ENCODE measurements around the gene SLC7A6OS. TPM values are rescaled to one million over a fixed set of nuclear protein-coding genes. Genes with fewer than 3 reads are reported as not detected.

SLC7A6OS gene
- total and polyA plus RNA-seq, 2 donors: 12.8 to 19.4 TPM

GRCh38 chr16:68347605-68348004, 36.9 kb upstream of the SLC7A6OS start:
- no peak for DNase-seq (ENCODE audit: low read depth in 6 of 9, low spot score in 9 of 9)
- H3K9me3 ChIP-seq (ENCODE audit: control insufficient read depth in 2 of 2, insufficient read depth in 1 of 2, low read length in 1 of 2): peaks cover 0 to 3% of the 10 kb centered on the region in 2 donors
- 69% methylated on average over 4 of the region's 4 CpGs for WGBS
- H3K4me3 ChIP-seq (ENCODE audit: low read length in 2 of 2): no peak overlapping the region
- no peaks in the 10 kb centered on the region for H3K27me3 ChIP-seq (ENCODE audit: control insufficient read depth in 2 of 2, insufficient read depth in 1 of 2, low read length in 1 of 2)
- H3K4me1 ChIP-seq (ENCODE audit: control insufficient read depth in 2 of 2, insufficient read depth in 2 of 2, low read length in 2 of 2): peaks cover 26 to 52% of the 10 kb centered on the region in 2 donors
- peak overlapping the region in 1 of 2 donors; percentile 73 for H3K27ac ChIP-seq (ENCODE audit: low read depth in 1 of 2, low read length in 1 of 2)
- H3K36me3 ChIP-seq (ENCODE audit: control insufficient read depth in 2 of 2, insufficient read depth in 2 of 2, low read length in 1 of 2): peaks cover 73 to 91% of the 10 kb centered on the region in 2 donors

GRCh38 chr16:68346892-68347480, 36.2 kb upstream of the SLC7A6OS start:
- Histone ChIP-seq H3K9me3 (ENCODE audit: control insufficient read depth in 2 of 2, insufficient read depth in 1 of 2, low read length in 1 of 2) (peaks cover 0 to 3% of the 10 kb centered on the region in 2 donors), H3K4me1 (ENCODE audit: control insufficient read depth in 2 of 2, insufficient read depth in 2 of 2, low read length in 2 of 2) (peaks cover 26 to 51% of the 10 kb centered on the region in 2 donors), H3K27ac (ENCODE audit: low read depth in 1 of 2, low read length in 1 of 2) (peak overlapping the region in 1 of 2 donors; percentile 73), H3K36me3 (ENCODE audit: control insufficient read depth in 2 of 2, insufficient read depth in 2 of 2, low read length in 1 of 2) (peaks cover 73 to 91% of the 10 kb centered on the region in 2 donors), H3K4me3 (ENCODE audit: low read length in 2 of 2) (no peak overlapping the region), H3K27me3 (ENCODE audit: control insufficient read depth in 2 of 2, insufficient read depth in 1 of 2, low read length in 1 of 2) (no peaks in the 10 kb centered on the region)
- peak in 2 of 9 donors; percentile 35 to 41 for DNase-seq (ENCODE audit: low read depth in 6 of 9, low spot score in 9 of 9)
- 42% methylated on average over 12 of the region's 12 CpGs for WGBS

DNA sequence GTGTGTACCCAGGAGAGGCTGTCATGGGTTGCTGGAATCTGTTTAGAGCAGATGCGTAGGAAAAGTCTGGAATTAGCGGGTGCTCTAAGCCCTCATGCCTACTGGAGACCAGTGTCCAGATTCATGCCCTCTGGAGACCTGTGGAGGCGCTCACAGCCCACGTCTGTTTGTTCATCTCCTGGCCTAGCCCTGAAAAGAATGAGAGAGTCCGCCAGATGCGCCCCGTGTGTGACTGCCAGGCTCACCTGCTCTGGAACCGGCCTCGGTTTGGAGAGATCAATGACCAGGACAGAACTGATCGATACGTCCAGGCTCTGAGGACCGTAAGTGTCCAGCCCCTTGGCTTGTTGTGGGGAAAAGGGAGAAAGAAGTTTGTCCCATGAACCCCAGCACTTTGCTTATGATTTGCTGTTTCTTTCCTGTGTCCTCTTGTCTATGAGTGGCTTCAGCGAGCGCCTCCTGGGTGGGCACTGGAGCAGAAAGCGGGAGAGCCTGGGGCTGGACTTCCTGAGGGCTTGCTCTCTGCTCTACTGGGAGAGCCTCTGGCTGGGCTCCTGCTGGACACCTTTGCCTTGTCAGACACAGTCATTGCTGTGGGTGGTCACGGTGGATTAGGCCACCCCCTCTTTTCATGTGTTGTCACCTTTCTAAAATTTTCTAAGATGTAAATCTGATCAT, 35.4 kb upstream of the SLC7A6OS start:
- H3K36me3 ChIP-seq (ENCODE audit: control insufficient read depth in 2 of 2, insufficient read depth in 2 of 2, low read length in 1 of 2): peaks cover 72 to 91% of the 10 kb centered on the region in 2 donors
- WGBS: 97% methylated on average over 16 of the region's 16 CpGs

DNA sequence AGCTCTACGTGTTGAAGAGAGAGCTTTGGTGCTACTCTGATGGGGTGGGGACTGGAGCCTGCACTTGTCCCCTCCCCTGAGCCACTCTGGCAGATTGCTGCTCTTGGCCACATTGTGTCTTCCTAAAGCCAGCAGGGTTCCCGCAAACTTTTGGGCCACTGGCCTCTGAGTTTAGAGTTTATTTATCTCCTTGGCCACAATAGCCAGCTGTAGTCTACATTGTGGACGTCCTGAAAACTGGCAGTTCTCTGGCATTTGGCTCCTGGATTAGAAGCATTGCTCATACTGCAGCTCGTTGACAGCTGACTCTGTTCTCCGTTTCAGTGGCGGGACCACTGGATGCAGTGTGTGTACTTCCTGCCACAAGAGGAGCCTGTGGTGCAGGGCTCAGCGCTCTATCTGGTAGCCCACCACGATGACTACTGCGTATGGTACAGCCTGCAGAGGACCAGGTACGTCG, 34.6 kb upstream of the SLC7A6OS start:
- Histone ChIP-seq H3K9me3 (ENCODE audit: control insufficient read depth in 2 of 2, insufficient read depth in 1 of 2, low read length in 1 of 2) (peaks cover 0 to 3% of the 10 kb centered on the region in 2 donors), H3K27me3 (ENCODE audit: control insufficient read depth in 2 of 2, insufficient read depth in 1 of 2, low read length in 1 of 2) (no peaks in the 10 kb centered on the region), H3K36me3 (ENCODE audit: control insufficient read depth in 2 of 2, insufficient read depth in 2 of 2, low read length in 1 of 2) (peaks cover 72 to 91% of the 10 kb centered on the region in 2 donors), H3K4me3 (ENCODE audit: low read length in 2 of 2) (no peak overlapping the region), H3K4me1 (ENCODE audit: control insufficient read depth in 2 of 2, insufficient read depth in 2 of 2, low read length in 2 of 2) (peaks cover 26 to 44% of the 10 kb centered on the region in 2 donors), H3K27ac (ENCODE audit: low read depth in 1 of 2, low read length in 1 of 2) (peak overlapping the region in 1 of 2 donors; percentile 86)
- 17% methylated on average over 11 of the region's 11 CpGs for WGBS
- DNase-seq (ENCODE audit: low read depth in 6 of 9, low spot score in 9 of 9): peak in 4 of 9 donors; percentile 30 to 79 (median 61)

More for the DNA sequence above, 35.4 kb upstream of the SLC7A6OS start:
- Histone ChIP-seq H3K4me1 (ENCODE audit: control insufficient read depth in 2 of 2, insufficient read depth in 2 of 2, low read length in 2 of 2) (peaks cover 26 to 44% of the 10 kb centered on the region in 2 donors), H3K27ac (ENCODE audit: low read depth in 1 of 2, low read length in 1 of 2) (peak overlapping the region in 1 of 2 donors; percentile 86), H3K9me3 (ENCODE audit: control insufficient read depth in 2 of 2, insufficient read depth in 1 of 2, low read length in 1 of 2) (peaks cover 0 to 3% of the 10 kb centered on the region in 2 donors), H3K4me3 (ENCODE audit: low read length in 2 of 2) (no peak overlapping the region), H3K27me3 (ENCODE audit: control insufficient read depth in 2 of 2, insufficient read depth in 1 of 2, low read length in 1 of 2) (no peaks in the 10 kb centered on the region)
- no peak for DNase-seq (ENCODE audit: low read depth in 6 of 9, low spot score in 9 of 9)

GRCh38 chr16:68344252-68344651, 33.5 kb upstream of the SLC7A6OS start:
- no peak overlapping the region for H3K27ac ChIP-seq (ENCODE audit: low read depth in 1 of 2, low read length in 1 of 2)
- no peak overlapping the region for H3K4me3 ChIP-seq (ENCODE audit: low read length in 2 of 2)
- whole genome bisulfite sequencing: 97% methylated on average over 11 of the region's 11 CpGs
- peaks cover 0 to 3% of the 10 kb centered on the region in 2 donors for H3K9me3 ChIP-seq (ENCODE audit: control insufficient read depth in 2 of 2, insufficient read depth in 1 of 2, low read length in 1 of 2)
- H3K27me3 ChIP-seq (ENCODE audit: control insufficient read depth in 2 of 2, insufficient read depth in 1 of 2, low read length in 1 of 2): no peaks in the 10 kb centered on the region
- peaks cover 72 to 91% of the 10 kb centered on the region in 2 donors for H3K36me3 ChIP-seq (ENCODE audit: control insufficient read depth in 2 of 2, insufficient read depth in 2 of 2, low read length in 1 of 2)
- H3K4me1 ChIP-seq (ENCODE audit: control insufficient read depth in 2 of 2, insufficient read depth in 2 of 2, low read length in 2 of 2): peaks cover 26 to 44% of the 10 kb centered on the region in 2 donors
- no peak for DNase-seq (ENCODE audit: low read depth in 6 of 9, low spot score in 9 of 9)

DNA sequence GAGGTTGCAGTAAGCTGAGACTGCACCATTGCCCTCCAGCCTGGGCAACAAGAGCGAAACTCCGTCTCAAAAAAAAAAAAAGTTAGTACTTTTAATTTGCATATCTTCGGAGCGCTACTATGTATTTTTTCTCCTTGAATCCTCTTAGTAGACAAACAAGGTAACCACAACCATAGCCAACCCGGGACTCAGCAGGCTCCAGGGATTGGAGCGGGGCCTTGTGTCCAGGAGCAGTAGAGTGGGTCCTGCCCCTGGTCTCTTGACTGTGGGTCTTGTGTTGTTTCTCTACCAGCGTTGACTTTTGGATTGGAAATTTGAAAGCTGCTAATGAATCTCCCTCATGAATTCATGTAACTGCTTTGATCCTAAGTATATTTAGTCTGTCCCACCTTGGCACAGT, 32.4 kb upstream of the SLC7A6OS start:
- H3K4me3 ChIP-seq (ENCODE audit: low read length in 2 of 2): no peak overlapping the region
- no peak for DNase-seq (ENCODE audit: low read depth in 6 of 9, low spot score in 9 of 9)
- peaks cover 0 to 3% of the 10 kb centered on the region in 2 donors for H3K9me3 ChIP-seq (ENCODE audit: control insufficient read depth in 2 of 2, insufficient read depth in 1 of 2, low read length in 1 of 2)
- peaks cover 72 to 91% of the 10 kb centered on the region in 2 donors for H3K36me3 ChIP-seq (ENCODE audit: control insufficient read depth in 2 of 2, insufficient read depth in 2 of 2, low read length in 1 of 2)
- WGBS: 97% methylated on average over 7 of the region's 7 CpGs
- peaks cover 26 to 35% of the 10 kb centered on the region in 2 donors for H3K4me1 ChIP-seq (ENCODE audit: control insufficient read depth in 2 of 2, insufficient read depth in 2 of 2, low read length in 2 of 2)
- H3K27ac ChIP-seq (ENCODE audit: low read depth in 1 of 2, low read length in 1 of 2): no peak overlapping the region
- no peaks in the 10 kb centered on the region for H3K27me3 ChIP-seq (ENCODE audit: control insufficient read depth in 2 of 2, insufficient read depth in 1 of 2, low read length in 1 of 2)

- peaks cover 75 to 91% of the 10 kb centered on the region in 2 donors for H3K36me3 ChIP-seq (ENCODE audit: control insufficient read depth in 2 of 2, insufficient read depth in 2 of 2, low read length in 1 of 2)
These were observed 31.9 kb upstream of the SLC7A6OS start for GRCh38 chr16:68342620-68343019.

DNA sequence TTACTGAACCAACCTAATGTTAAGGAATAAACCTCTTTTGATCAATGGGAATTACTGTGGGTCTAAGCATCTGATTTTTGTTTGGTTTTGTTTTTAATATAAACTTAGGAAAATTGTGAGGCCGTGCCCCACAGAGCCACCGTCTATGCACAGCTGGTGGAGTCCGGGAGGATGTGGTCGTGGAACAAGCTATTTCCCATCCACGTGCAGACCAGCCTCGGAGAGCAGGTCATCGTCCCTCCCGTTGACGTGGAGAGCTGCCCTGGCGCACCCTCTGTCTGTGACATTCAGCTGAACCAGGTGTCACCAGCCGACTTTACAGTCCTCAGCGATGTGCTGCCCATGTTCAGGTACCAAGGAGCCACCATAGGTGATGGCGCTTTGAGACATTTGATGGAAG, 28.5 kb upstream of the SLC7A6OS start:
- H3K4me1 ChIP-seq (ENCODE audit: control insufficient read depth in 2 of 2, insufficient read depth in 2 of 2, low read length in 2 of 2): peaks cover 0 to 13% of the 10 kb centered on the region in 2 donors
- no peak overlapping the region for H3K4me3 ChIP-seq (ENCODE audit: low read length in 2 of 2)
- 96% methylated on average over 13 of the region's 13 CpGs for WGBS
- peaks cover 79 to 95% of the 10 kb centered on the region in 2 donors for H3K36me3 ChIP-seq (ENCODE audit: control insufficient read depth in 2 of 2, insufficient read depth in 2 of 2, low read length in 1 of 2)
- no peaks in the 10 kb centered on the region for H3K27me3 ChIP-seq (ENCODE audit: control insufficient read depth in 2 of 2, insufficient read depth in 1 of 2, low read length in 1 of 2)
- no peak overlapping the region for H3K27ac ChIP-seq (ENCODE audit: low read depth in 1 of 2, low read length in 1 of 2)
- DNase-seq (ENCODE audit: low read depth in 6 of 9, low spot score in 9 of 9): no peak
- no peaks in the 10 kb centered on the region for H3K9me3 ChIP-seq (ENCODE audit: control insufficient read depth in 2 of 2, insufficient read depth in 1 of 2, low read length in 1 of 2)

More at GRCh38 chr16:68342620-68343019, 31.9 kb upstream of the SLC7A6OS start:
- Histone ChIP-seq H3K4me3 (ENCODE audit: low read length in 2 of 2) (no peak overlapping the region), H3K27me3 (ENCODE audit: control insufficient read depth in 2 of 2, insufficient read depth in 1 of 2, low read length in 1 of 2) (no peaks in the 10 kb centered on the region), H3K9me3 (ENCODE audit: control insufficient read depth in 2 of 2, insufficient read depth in 1 of 2, low read length in 1 of 2) (peaks cover 0 to 3% of the 10 kb centered on the region in 2 donors), H3K4me1 (ENCODE audit: control insufficient read depth in 2 of 2, insufficient read depth in 2 of 2, low read length in 2 of 2) (peaks cover 24 to 30% of the 10 kb centered on the region in 2 donors), H3K27ac (ENCODE audit: low read depth in 1 of 2, low read length in 1 of 2) (no peak overlapping the region)
- 98% methylated on average over 7 of the region's 7 CpGs for WGBS
- DNase-seq (ENCODE audit: low read depth in 6 of 9, low spot score in 9 of 9): no peak
